NCI-H128 (cell line): Measurements from ENCODE around the gene GUCY1A2.

Experiments
- DNase-seq: peaks from one replicate; lab custom pipeline; 2025; ENCODE audit not compliant: unreplicated experiment; lab: John Stamatoyannopoulos, UW

The GUCY1A2 gene

DNA sequence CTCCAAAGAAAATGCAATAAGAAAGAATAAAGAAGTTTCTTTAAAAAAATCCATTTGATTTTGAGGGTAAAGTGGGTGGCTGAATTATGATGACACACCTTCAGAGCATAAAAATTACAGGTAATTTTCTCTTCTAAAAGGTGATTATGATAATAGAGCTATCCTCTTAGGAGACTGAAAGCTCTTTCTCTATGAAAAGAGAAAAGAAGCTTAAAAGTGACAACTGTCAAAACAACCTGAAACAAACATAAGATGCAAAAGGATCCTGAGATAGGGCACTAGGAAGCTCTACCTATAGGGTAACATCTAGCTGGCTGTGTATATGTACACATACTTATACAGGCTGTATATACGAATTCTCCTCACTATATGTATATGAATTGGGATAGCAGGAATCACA is 270.2 kb downstream of the GUCY1A2 start:
- DNase-seq: no peak

- no peak for DNase-seq
These were observed 272.3 kb downstream of the GUCY1A2 start for GRCh38 chr11:106745941-106746340.

- DNase-seq: no peak
These were observed 284.6 kb downstream of the GUCY1A2 start for GRCh38 chr11:106733635-106734034.

DNA sequence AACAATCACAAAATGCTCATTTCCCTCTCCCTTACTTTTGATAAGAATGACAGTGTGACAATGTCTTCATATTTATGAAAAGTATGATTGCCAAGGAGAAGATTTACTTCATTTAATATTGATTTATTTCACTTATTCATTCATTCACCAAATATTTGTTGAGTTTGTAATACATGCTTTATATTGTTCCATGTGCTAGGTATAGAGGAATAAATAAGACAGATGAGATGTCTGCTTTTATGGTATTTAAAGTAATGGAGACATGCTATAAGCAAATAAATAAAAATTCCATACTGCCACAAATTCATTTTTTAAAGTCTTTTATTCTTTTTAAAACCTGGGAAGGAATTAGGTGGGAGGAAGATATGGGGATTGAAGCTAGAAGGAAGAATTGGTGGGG is 289.4 kb downstream of the GUCY1A2 start:
- DNase-seq: no peak

DNA sequence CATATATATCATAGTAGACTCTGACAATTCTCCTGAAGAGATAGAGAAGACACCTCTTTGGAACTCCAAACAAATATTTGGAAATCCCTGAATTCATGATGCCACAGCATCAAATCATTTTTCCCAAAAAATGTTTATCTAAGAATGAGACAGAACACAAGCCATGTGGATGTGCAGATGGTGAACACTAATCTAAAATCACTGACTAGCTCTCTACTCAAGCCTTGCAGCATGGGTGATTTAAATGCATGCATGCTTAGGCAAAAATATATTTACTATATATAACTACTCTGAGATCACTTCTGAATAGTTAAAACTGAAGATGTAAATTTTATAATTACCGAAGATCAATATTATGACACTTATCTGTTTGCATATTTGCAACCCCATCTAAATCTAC is 289.9 kb downstream of the GUCY1A2 start:
- no peak for DNase-seq

DNA sequence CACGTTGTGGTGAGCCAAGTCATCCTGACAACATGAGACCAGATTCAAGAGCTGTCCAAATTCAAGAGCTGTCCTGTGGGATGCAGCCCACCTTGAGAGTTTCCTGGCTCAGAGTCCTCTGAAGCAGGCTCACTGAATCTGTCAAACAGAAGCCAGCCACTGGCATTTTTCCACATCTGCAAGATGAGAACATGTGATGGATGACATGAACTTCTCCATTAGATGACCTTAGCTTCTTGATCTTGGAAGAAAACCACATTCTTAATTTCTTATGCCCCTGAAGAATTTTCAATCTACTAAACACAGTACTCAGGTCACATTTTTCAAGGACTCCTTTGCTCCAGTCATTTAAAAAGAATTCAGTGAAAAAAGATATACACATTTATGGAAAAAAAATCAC is 291.0 kb downstream of the GUCY1A2 start:
- DNase-seq: no peak

DNA sequence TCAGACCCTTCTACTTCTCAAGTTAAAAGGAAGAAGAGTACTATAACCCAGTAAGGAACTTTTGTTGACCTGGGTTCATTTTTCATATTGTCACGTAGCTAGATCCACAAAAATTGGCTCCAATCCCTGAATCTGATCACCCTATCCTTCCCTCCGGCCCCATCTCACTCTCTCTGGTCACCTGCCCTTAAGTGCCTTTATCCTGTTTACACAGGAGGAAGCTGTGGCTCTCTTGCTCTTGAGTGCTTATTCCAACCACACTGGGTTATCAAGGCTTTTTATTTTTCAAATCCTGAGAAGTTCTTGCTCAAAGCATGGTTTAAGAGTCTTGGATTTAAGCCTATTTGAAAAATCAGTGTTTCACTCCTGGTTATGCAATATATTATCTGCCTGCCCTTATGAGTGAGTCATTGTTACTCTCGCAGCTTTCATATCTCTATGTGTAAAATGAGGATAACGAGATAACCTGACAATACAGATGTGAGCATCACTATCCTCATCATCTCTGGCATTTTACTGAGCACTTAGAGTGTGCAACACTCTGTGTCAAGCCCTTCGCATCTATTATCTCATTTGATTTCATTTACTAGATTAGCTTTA is 293.9 kb downstream of the GUCY1A2 start:
- DNase-seq: no peak

DNA sequence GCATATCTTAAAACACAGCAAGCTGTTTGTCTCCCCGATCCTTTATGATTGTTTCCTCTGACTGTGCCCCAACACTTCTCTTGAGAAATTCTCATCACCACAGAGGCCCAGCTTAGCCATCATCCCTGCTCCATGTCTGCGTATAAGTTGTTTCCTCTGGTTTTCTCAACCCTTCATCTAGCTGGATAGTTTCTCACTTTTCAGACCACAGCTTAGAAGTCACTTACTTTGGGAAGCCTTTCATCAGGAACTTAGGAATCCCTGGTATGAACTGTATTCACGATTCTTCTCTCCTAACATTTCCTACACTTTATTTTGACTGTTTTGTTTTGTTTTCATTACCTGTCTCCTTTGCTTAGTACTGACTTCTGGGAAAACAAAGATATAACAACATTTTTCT is 295.2 kb downstream of the GUCY1A2 start:
- no peak for DNase-seq

GRCh38 chr11:106717222-106717621 is 301.1 kb downstream of the GUCY1A2 start:
- DNase-seq: no peak

DNA sequence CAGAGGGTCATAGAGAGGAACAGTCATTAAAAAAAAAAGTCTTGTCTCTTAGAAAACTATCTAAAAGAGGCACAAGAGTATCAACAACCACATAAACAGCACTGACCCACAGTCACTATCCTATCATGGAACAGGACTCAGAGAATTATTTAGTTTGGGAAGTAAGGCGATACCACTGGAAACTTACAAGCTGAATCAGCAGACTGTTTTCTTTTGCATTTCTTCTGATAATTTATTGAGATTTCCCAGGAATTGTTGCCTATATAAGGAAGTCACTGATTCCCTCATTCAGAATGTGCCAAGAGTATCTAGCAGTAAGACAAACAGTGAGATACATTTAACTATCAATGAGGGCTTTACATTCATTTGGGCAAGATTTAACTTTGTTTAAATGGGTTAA is 304.1 kb downstream of the GUCY1A2 start:
- no peak for DNase-seq

GRCh38 chr11:106708348-106708747 is 309.9 kb downstream of the GUCY1A2 start:
- no peak for DNase-seq

GRCh38 chr11:106706355-106706754 is 311.9 kb downstream of the GUCY1A2 start:
- DNase-seq: no peak

DNA sequence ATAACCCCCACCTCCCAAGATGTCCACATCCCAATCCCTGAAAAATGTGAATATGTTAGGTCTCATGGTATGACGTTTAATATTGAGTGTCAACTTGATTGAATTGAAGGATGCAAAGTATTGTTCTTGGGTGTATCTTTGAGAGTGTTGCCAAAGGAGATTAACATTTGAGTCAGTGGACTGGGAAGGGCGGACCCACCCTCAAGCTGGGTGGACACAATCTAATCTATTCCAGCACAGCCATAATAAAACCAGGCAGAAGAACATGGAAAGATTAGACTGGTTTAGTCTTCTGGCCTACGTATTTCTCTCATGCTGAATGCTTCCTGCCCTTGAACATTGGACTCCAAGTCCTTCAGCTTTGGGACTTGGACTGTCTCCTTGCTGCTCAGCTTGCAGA is 315.5 kb downstream of the GUCY1A2 start:
- DNase-seq: no peak

DNA sequence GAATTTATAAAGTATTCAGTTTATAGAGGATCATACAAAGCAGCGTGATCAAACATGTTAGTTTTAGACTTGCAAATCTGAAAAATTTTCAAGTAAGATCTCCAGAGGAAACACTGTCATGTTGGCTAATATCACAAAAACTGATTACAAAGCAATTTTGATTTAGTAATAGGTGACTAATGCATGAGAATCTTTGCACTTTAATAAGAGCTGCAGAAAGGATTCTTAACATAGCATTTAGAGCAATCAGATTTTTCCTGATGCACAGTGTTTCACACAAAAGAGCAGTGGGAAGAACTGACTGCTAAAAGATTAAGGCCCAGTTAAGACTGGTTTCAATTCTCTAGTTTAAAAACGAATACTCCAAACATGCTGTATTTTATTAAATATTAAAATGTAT is 321.2 kb downstream of the GUCY1A2 start:
- no peak for DNase-seq

- DNase-seq: no peak
These were observed 322.8 kb downstream of the GUCY1A2 start for GRCh38 chr11:106695506-106695905.

DNA sequence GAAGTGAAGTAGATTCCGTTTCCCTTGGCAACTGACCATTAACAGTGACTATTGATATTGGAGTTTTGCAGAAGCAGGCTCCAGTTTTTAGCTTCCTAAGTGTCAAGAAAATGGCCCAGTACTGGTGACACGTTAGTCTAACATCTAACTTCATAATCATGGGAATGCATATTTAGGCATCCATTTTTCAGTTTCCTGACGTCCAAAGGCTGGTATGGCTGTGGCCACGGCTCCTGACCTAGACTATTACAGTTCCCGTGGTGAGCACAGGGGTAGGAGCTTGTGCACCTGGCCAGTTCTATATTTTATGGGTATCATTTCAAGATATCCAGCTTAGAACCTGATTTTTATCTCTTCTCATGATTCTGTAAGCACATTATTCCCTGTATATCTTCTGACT is 323.8 kb downstream of the GUCY1A2 start:
- DNase-seq: no peak

- DNase-seq: no peak
These were observed 326.4 kb downstream of the GUCY1A2 start for GRCh38 chr11:106691807-106692365.

GRCh38 chr11:106690923-106691322 is 327.4 kb downstream of the GUCY1A2 start:
- DNase-seq: no peak

GRCh38 chr11:106684944-106685343 is 333.3 kb downstream of the GUCY1A2 start:
- DNase-seq: no peak

- no peak for DNase-seq
These were observed 334.8 kb downstream of the GUCY1A2 start for GRCh38 chr11:106683435-106683834.

GRCh38 chr11:106681435-106681834 is 336.8 kb downstream of the GUCY1A2 start:
- DNase-seq: no peak

DNA sequence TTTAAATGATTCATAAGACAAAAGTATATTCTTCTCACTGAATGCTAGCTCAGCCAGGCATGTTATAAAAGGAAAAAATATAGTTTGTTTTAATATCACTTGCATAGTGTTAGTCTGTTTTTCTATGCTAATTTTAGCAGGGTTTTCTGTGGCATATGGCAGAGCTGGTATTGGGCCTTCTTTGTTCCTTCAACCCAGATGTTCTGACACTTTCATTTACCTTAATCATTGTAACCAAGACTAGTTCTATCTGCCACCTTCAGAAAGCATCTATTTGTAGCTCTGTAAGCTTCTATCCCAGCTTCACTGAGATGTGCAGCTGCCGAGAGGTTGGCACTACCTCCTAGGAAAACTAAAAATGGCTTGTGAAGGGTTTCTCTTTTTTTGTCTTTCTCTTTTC is 338.7 kb downstream of the GUCY1A2 start:
- DNase-seq: no peak

DNA sequence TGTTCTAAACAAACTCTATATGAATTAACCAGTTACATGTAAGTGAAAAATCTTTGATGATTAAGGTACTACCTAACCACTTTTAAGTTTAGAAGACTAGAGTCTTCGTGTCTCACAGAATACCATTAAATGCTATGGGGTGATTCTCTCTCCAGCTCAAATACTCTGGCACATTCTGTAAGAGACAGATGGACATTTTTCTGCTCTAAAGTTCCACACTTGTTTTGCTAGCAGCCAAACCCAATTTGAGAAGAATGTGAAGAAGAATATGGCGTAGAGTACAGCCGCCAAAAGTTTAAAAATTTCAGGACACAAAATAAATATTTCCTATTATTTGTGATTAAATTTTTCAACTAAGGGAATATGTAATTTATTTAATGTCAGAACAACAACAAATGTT is 339.1 kb downstream of the GUCY1A2 start:
- DNase-seq: no peak
